Fibroblast of lung (primary cell): ENCODE results near the gene MYD88. TPM values are rescaled to one million over a fixed set of nuclear protein-coding genes. Genes with fewer than 3 reads are reported as not detected.

Experiments
- DNase-seq, 2 donors: peaks; one replicate each; pipeline versions ENCODE4 v3.0.0 to v3.0.0-alpha.2; 2010; ENCODE audit warnings: low read depth in 2 of 2
- H2AFZ ChIP-seq: 2 replicates; pipeline ENCODE4 v1.5.1; 2012; ENCODE audit warnings: low read length, control low read depth, inconsistent platforms
- H3K27ac ChIP-seq: 2 replicates; pipeline ENCODE4 v1.5.1; 2011; ENCODE audit warnings: low read length, control low read depth; ENCODE audit not compliant: insufficient read depth
- H3K27me3 ChIP-seq: 2 replicates; pipeline ENCODE4 v1.5.1; 2011; ENCODE audit warnings: mild to moderate bottlenecking, low read length; ENCODE audit not compliant: control insufficient read depth, insufficient read depth
- H3K36me3 ChIP-seq: 2 replicates; pipeline ENCODE4 v1.5.1; 2011; ENCODE audit warnings: low read length; ENCODE audit not compliant: control insufficient read depth, insufficient read depth
- H3K4me1 ChIP-seq: 2 replicates; pipeline ENCODE4 v1.5.1; 2011; ENCODE audit warnings: low read length; ENCODE audit not compliant: control insufficient read depth, insufficient read depth; ENCODE audit errors: extremely low read depth
- H3K4me2 ChIP-seq: 2 replicates; pipeline ENCODE4 v1.5.1; 2011; ENCODE audit warnings: low read length, control low read depth; ENCODE audit not compliant: insufficient read depth; ENCODE audit errors: extremely low read depth
- H3K4me3 ChIP-seq, 4 experiments: fragments of 200-600 bp in 1 of 4; sonication (generic) in 1 of 4; replicated peaks in 1 of 4; 2 replicates each; pipeline ENCODE4 v1.5.1; 2011 to 2016; ENCODE audit warnings: low read length in 4 of 4, low read depth in 3 of 4, mild to moderate bottlenecking in 3 of 4, control low read depth in 2 of 4, inconsistent platforms in 1 of 4, mixed read lengths in 1 of 4; ENCODE audit not compliant: insufficient read depth in 1 of 4; ENCODE audit errors: control extremely low read depth in 1 of 4
- H3K79me2 ChIP-seq: 2 replicates; pipeline ENCODE4 v1.5.1; 2012; ENCODE audit warnings: mild to moderate bottlenecking, low read length, inconsistent platforms; ENCODE audit not compliant: control insufficient read depth, insufficient read depth
- H3K9ac ChIP-seq: 2 replicates; pipeline ENCODE4 v1.5.1; 2011; ENCODE audit warnings: mild to moderate bottlenecking, low read length, control low read depth; ENCODE audit not compliant: insufficient read depth
- H3K9me3 ChIP-seq: 2 replicates; pipeline ENCODE4 v1.5.1; 2012; ENCODE audit warnings: low read depth, low read length; ENCODE audit not compliant: control insufficient read depth, insufficient read depth
- H4K20me1 ChIP-seq: 2 replicates; pipeline ENCODE4 v1.5.1; 2011; ENCODE audit warnings: low read length; ENCODE audit not compliant: control insufficient read depth, insufficient read depth; ENCODE audit errors: extremely low read depth
- EZH2 ChIP-seq: IDR thresholded peaks from 2 replicates; pipeline ENCODE4 v1.5.1; 2012; ENCODE audit warnings: low read length, control low read depth, mild to moderate bottlenecking; ENCODE audit errors: missing control alignments
- polyA plus RNA-seq, 2 donors: library from polyadenylated mRNA; depleted of rRNA in 1 of 2; stranded (reverse) in 1 of 2; unstranded in 1 of 2; fragments of >200 nt; gene quantifications; 2 replicates each; pipeline ENCODE4 v1.2.1, GENCODE V29; 2011 to 2012; ENCODE audit warnings: missing spikeins in 1 of 2
- total RNA-seq: library from RNA; depleted of rRNA; stranded (reverse); fragments of >200 nt; gene quantifications from 2 replicates; pipeline ENCODE4 v1.2.1, GENCODE V29; 2014
- TF ChIP-seq, protein P1 (sequence below), 2 donors: IDR thresholded peaks in 1 of 2; conservative IDR thresholded peaks in 1 of 2; 1 replicate in 1 of 2; 2 replicates in 1 of 2; pipeline ENCODE4 v1.5.1; 2011 to 2012; ENCODE audit warnings: low read length in 2 of 2, control low read depth in 1 of 2, inconsistent platforms in 1 of 2, low read depth in 1 of 2, mild to moderate bottlenecking in 1 of 2

MYD88 gene
- total and polyA plus RNA-seq, 2 donors (not counting 1 experiment from before 2014, with no cell fraction given): 12.1 to 22.1 TPM

DNA sequence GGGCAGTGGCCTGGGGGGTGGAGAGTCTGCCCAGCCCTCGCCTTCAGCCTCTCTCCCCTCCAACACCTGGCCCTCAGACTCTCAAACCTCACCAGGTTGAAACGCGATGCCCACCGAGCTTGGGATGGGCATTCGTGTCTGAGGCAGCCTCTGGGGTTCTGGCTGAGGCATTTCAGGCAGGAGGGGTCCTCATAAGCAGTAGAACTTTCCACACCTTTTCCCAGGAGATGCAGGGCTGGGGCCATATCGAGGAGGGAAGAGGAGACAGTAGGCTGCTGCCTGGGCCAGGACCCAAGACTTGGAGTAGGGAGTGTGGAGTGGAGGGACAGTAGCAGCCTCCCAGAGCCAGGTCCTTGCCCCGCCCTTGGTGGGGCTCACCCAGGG lies 26.1 kb upstream of the MYD88 start:
- TF ChIP-seq, protein P1, sequence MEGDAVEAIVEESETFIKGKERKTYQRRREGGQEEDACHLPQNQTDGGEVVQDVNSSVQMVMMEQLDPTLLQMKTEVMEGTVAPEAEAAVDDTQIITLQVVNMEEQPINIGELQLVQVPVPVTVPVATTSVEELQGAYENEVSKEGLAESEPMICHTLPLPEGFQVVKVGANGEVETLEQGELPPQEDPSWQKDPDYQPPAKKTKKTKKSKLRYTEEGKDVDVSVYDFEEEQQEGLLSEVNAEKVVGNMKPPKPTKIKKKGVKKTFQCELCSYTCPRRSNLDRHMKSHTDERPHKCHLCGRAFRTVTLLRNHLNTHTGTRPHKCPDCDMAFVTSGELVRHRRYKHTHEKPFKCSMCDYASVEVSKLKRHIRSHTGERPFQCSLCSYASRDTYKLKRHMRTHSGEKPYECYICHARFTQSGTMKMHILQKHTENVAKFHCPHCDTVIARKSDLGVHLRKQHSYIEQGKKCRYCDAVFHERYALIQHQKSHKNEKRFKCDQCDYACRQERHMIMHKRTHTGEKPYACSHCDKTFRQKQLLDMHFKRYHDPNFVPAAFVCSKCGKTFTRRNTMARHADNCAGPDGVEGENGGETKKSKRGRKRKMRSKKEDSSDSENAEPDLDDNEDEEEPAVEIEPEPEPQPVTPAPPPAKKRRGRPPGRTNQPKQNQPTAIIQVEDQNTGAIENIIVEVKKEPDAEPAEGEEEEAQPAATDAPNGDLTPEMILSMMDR (conservative IDR thresholded peaks at IDR 0.05 in 1 of 2, IDR thresholded peaks at IDR 0.05 in 1 of 2; ENCODE audit: low read depth in 1 of 2, low read length in 2 of 2): no peak
- no peak for TF ChIP-seq EZH2
- Histone ChIP-seq H3K27ac (no peak overlapping the region), H4K20me1 (no peaks in the 10 kb centered on the region), H3K79me2 (no peaks in the 10 kb centered on the region), H3K4me1 (no peaks in the 10 kb centered on the region), H3K27me3 (no peaks in the 10 kb centered on the region), H3K4me3 (no peak overlapping the region), H3K4me2 (no peak overlapping the region), H3K36me3 (no peaks in the 10 kb centered on the region), H3K9me3 (no peaks in the 10 kb centered on the region), H3K9ac (no peak overlapping the region), H2AFZ (no peak overlapping the region)
- no peak for DNase-seq

DNA sequence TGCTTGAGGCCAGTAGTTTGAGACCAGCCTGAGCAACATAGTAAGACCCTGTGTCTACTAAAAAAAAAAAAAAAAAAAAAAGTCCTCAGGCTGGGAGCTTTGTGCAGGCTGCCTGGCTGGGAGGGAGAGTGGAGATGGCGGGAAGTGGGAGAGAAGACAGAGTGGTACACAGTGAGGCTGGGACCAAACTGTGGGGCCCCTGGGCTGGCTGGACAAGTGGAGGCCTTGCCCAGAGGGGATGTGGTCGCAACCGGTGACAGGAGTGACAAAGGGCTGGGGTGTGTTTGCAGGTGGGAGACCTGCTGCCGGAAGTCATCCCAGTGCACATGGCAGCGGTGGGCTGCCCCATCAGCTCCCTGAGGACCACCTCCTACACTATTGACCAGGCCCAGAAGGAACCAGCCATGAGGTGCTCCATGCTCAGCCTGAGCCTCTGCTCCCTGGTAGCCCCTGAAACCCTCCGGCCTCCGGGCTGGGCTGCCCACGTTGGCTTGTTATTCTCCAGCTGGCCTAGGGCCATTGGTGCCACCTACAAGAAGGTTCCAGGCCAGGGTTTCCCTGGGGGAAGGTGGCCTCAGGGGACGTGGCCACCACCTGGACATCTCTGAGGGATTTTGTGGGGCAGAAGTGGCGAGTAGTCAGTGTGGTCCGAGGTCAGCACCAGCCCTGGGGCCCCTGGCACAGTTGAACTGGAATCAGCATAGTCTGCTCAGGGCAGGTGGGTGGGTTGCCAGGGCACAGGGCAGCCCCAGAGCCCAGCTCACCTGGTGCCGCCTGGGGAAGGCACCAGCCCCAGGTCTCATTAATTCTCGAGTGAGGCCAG lies 24.2 kb upstream of the MYD88 start:
- TF ChIP-seq, protein P1 (conservative IDR thresholded peaks at IDR 0.05 in 1 of 2, IDR thresholded peaks at IDR 0.05 in 1 of 2; ENCODE audit: low read depth in 1 of 2, low read length in 2 of 2): no peak
- TF ChIP-seq EZH2: no peak

DNA sequence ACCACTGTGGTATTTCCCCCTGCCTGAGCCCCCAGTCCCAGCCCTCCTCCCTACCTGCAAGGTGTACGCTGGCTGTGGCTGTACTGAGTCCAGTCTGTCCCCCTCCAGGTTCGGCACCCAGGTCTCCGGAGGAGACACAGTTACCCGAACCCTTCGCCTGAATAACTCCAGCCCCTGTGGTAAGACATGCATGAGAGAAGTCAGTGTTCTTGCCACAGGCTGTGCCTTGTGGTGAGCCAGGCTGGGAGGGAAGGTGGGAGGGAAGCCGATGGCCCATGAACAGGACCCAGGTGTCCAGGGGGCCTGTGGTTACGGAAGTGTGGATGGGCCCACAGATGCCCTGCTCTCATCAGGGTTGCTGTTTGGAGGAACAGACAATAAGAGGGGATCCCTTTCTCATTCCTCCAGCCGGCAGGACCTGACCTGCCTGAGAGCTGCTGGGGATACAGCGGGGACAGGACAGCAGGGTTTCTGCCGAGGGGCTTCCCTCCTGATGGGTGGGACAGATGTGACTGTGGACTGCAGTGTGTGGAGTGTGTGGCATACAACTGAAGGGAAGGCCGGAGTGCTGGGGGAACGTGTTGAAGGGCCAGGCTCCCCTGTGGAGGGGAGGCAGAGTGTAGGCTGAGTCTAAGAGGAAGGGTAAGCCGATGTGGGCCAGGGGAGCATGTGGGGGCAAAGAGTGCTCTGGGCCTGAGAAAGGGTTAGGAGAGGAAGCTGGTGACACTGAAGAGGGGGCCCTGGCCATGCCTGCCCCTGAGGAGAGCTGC lies 23.4 kb upstream of the MYD88 start:
- Histone ChIP-seq H3K4me2 (no peak overlapping the region), H3K79me2 (no peaks in the 10 kb centered on the region), H3K27me3 (no peaks in the 10 kb centered on the region), H3K9me3 (no peaks in the 10 kb centered on the region), H3K4me1 (no peaks in the 10 kb centered on the region), H4K20me1 (no peaks in the 10 kb centered on the region), H2AFZ (no peak overlapping the region), H3K36me3 (no peaks in the 10 kb centered on the region), H3K9ac (no peak overlapping the region), H3K27ac (no peak overlapping the region), H3K4me3 (no peak overlapping the region)
- DNase-seq: no peak
- TF ChIP-seq EZH2: no peak
- TF ChIP-seq, protein P1 (conservative IDR thresholded peaks at IDR 0.05 in 1 of 2, IDR thresholded peaks at IDR 0.05 in 1 of 2; ENCODE audit: low read depth in 1 of 2, low read length in 2 of 2): no peak

More for the DNA sequence above, 24.2 kb upstream of the MYD88 start:
- H3K79me2 ChIP-seq: no peaks in the 10 kb centered on the region
- H3K4me1 ChIP-seq: no peaks in the 10 kb centered on the region
- H3K4me3 ChIP-seq: no peak overlapping the region
- no peaks in the 10 kb centered on the region for H3K36me3 ChIP-seq
- no peaks in the 10 kb centered on the region for H4K20me1 ChIP-seq
- H3K9ac ChIP-seq: no peak overlapping the region
- no peaks in the 10 kb centered on the region for H3K27me3 ChIP-seq
- H3K27ac ChIP-seq: no peak overlapping the region
- no peaks in the 10 kb centered on the region for H3K9me3 ChIP-seq
- DNase-seq: no peak
- no peak overlapping the region for H2AFZ ChIP-seq
- no peak overlapping the region for H3K4me2 ChIP-seq
